OCI-LY7 (cell line): ENCODE data around the gene RABEP1.

ENCODE experiments used
- EZH2phosphoT487 ChIP-seq: fragments of 200-600 bp; sonication (generic); IDR thresholded peaks from 2 replicates; pipeline ENCODE4 v1.6.1; 2018; ENCODE audit warnings: low read depth, borderline replicate concordance, mild to moderate bottlenecking, mixed run types, antibody characterized with exemption, low read length, moderate library complexity, mixed read lengths
- TF ChIP-seq, protein P1 (sequence below): fragments of 200-600 bp; sonication (generic); conservative IDR thresholded peaks from 2 replicates; pipeline ENCODE4 v1.5.1; 2014; ENCODE audit warnings: mild to moderate bottlenecking, antibody characterized with exemption, low read length, moderate library complexity, mixed read lengths

GRCh38 chr17:5355421-5356129, 73.5 kb downstream of the RABEP1 start:
- TF ChIP-seq, protein P1, sequence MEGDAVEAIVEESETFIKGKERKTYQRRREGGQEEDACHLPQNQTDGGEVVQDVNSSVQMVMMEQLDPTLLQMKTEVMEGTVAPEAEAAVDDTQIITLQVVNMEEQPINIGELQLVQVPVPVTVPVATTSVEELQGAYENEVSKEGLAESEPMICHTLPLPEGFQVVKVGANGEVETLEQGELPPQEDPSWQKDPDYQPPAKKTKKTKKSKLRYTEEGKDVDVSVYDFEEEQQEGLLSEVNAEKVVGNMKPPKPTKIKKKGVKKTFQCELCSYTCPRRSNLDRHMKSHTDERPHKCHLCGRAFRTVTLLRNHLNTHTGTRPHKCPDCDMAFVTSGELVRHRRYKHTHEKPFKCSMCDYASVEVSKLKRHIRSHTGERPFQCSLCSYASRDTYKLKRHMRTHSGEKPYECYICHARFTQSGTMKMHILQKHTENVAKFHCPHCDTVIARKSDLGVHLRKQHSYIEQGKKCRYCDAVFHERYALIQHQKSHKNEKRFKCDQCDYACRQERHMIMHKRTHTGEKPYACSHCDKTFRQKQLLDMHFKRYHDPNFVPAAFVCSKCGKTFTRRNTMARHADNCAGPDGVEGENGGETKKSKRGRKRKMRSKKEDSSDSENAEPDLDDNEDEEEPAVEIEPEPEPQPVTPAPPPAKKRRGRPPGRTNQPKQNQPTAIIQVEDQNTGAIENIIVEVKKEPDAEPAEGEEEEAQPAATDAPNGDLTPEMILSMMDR, result no peak
- no peak for TF ChIP-seq EZH2phosphoT487
